ENCODE data around the gene TERT.

DNA sequence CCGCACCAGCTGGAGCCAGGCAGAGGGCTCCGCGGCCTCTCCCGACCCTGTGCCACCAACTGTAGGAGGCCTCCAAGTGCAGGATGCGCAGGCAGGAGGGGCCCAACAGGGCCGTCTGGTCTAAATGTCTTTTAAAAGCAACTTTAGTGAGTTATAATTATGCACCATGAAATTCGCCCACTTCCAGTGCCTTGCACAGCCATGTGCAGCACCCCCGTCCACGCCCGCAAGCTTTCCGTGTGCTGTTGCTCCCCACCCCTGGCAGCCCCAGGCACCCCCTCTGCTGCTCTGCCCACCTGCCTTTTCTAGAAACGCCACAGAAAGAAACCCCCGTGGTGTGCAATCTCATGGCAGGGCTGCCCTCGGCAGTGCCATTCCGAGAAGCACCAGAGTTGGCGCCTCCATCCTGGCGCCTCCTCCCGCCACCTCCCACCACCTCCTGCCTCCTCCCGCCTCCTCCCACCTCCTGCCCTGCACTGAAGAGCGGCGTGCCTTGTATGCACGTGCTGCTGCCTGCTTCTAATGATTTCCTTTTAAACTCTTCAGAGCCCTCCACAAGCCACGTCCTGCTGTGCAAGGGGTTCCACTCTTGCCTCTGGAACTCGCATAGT is 77.2 kb downstream of the TERT start:
- no peak for TF ChIP-seq POLR2A (IDR thresholded peaks at IDR 0.05)
- TF ChIP-seq, protein P1, sequence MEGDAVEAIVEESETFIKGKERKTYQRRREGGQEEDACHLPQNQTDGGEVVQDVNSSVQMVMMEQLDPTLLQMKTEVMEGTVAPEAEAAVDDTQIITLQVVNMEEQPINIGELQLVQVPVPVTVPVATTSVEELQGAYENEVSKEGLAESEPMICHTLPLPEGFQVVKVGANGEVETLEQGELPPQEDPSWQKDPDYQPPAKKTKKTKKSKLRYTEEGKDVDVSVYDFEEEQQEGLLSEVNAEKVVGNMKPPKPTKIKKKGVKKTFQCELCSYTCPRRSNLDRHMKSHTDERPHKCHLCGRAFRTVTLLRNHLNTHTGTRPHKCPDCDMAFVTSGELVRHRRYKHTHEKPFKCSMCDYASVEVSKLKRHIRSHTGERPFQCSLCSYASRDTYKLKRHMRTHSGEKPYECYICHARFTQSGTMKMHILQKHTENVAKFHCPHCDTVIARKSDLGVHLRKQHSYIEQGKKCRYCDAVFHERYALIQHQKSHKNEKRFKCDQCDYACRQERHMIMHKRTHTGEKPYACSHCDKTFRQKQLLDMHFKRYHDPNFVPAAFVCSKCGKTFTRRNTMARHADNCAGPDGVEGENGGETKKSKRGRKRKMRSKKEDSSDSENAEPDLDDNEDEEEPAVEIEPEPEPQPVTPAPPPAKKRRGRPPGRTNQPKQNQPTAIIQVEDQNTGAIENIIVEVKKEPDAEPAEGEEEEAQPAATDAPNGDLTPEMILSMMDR (IDR thresholded peaks at IDR 0.05), result no peak

Data from breast epithelium (tissue), 3 donors.